HG02981 (cell line): Measurements from ENCODE around the gene TMPRSS12.
"Not testable (repeated sequence)": the region's sequence is repeated elsewhere in the genome, so short reads cannot be mapped to it uniquely, and the experiment has no call there.

ENCODE experiments used
- ATAC-seq: cut with Tn5 transposase; IDR thresholded peaks from one replicate; pipeline ENCODE4 v1.9.1; 2021; ENCODE audit warnings: mild to moderate bottlenecking, moderate library complexity; ENCODE audit not compliant: unreplicated experiment

The TMPRSS12 gene

DNA sequence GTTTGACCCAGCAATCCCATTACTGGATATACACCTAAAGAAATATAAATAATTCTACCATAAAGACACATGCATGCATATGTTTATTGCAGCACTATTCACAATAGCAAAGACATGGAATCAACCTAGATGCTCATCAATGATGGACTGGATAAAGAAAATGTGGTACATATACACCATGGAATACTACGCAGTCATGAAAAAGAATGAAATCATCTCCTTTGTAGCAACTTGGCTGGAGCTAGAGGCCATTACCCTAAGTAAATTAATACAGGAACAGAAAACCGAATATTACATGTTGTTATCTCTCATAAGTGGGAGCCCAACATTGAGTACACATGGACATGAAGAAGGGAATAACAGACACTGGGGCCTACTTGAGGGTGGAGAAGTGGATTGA lies 13.0 kb downstream of the TMPRSS12 start:
- not testable (repeated sequence) for ATAC-seq

DNA sequence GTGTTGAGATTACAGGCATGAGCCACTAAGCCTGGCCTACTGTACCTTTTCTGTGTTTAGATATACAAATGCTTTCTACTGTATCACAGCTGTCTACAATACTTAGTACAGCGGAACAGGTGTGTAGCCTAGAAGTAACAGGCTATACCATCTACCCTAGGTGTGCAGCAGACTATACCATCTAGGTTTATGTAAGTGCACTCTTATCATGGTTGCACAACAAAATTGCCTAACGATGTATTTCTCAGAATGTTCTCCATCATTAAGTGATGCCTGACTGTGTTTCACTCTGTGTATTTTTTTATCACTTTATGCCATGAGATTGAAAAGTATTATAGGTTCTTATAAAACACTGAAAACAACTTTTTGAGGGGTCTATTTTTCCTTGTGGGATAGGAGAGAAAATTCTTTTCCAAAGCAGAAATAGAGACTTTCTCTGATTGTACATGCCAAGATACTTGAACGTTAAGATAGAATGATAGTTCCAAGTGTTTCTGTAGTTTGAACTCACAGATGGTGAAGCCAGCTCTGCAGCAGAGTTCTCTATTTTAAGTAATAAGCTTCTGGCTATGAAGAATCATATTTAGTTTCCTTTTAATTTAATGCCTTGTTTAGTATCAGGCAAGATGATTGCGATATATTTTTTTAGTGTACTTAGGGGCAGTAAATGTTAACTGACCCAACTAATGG lies 17.0 kb downstream of the TMPRSS12 start:
- ATAC-seq: no peak

GRCh38 chr12:50862316-50862715 lies 19.6 kb downstream of the TMPRSS12 start:
- ATAC-seq: no peak

- ATAC-seq: no peak
Observed at GRCh38 chr12:50865266-50865665, 22.5 kb downstream of the TMPRSS12 start.

DNA sequence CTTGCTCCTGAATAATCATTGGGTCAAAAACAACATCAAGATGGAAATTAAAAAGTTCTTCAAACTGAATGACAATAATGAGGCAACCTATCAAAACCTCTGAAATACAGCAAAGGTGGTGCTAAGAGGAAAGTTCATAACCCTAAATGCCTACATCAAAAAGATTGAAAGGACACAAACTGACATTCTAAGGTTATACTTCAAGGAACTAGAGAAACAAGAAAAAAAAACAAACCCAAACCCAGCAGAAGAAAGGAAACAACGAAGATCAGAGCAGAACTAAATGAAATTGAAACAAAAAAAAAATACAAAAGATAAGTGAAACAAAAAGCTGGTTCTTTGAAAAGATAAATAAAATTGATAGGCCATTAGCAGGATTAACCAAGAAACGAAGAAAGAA lies 26.2 kb downstream of the TMPRSS12 start:
- ATAC-seq: not testable (repeated sequence)

GRCh38 chr12:50882563-50882962 lies 39.8 kb downstream of the TMPRSS12 start:
- no peak for ATAC-seq

GRCh38 chr12:50887191-50887590 lies 44.5 kb downstream of the TMPRSS12 start:
- no peak for ATAC-seq

- no peak for ATAC-seq
Observed at GRCh38 chr12:50888666-50889065, 45.9 kb downstream of the TMPRSS12 start.

GRCh38 chr12:50894241-50894640 lies 51.5 kb downstream of the TMPRSS12 start:
- ATAC-seq: no peak

DNA sequence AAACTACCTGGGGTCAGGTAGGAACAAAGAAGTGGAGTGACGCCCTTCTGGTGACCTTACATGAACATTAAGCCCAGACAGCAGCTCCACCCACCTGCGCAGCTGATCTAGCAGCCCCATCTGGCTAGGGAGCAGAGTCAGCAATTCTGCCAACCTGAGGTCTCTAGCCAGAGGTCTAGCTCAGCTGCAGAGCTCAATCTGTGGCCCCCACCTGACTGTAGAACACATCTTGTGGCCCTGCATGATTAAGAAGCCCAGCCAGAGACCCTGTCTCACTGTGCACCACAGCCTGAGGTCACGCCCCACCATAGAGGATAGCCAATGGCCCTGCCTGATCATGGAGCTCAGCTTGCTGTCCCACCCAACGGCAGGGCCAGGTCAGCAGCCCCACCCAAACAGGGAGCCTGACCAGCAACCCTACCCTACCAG lies 59.0 kb downstream of the TMPRSS12 start:
- no peak for ATAC-seq

DNA sequence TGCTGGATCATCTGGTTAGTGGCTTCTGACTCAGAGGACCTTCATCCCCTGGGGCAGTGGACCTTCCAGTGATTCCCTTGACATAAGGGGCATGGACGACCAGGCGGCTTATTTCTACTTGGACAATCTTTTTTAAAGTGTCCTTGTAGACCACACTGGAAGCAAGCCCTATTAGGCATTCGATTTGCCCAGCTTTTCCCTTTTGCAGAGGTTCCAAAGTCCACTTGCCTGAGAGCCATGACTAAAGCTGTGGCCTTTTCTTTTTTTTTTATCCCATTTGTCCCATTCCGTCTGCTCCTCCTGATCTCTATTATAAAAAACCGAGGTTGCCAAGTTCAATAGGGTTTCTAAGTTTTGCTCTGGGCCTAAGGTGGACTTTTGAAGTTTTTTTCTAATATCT lies 65.8 kb downstream of the TMPRSS12 start:
- not testable (repeated sequence) for ATAC-seq

DNA sequence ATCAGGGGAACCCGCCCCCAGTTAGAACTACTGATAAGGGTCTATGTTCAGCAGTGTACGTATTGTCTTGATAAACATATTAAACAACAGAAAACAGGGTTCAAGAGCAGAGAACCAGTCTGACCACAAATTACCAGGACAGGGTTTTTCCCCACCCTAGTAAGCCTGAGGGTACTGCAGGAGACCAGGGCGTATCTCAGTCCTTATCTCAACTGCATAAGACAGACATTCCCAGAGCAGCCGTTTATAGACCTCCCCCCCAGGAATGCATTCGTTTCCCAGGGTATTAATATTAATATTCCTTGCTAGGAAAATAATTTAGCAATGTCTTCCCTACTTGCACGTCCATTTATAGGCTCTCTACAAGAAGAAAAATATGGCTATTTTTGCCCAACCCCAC lies 69.6 kb downstream of the TMPRSS12 start:
- not testable (repeated sequence) for ATAC-seq

DNA sequence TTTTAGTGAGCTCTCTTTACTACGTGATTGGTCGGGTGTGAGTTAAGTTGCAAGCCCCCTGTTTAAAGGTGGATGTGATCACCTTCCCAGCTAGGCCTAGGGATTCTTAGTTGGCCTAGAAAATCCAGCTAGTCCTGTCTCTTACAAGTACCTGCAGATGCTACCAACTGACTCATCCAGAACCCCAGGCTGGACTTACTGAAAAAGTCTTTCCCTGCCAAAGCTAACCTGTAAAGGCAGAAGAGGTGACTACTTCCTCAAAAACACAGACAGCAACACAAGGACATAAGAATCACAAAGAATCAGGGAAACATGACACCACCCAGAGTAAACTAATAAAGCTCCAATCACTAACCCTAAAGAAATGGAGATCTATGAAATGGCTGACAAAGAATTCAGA lies 70.5 kb downstream of the TMPRSS12 start:
- no peak for ATAC-seq

DNA sequence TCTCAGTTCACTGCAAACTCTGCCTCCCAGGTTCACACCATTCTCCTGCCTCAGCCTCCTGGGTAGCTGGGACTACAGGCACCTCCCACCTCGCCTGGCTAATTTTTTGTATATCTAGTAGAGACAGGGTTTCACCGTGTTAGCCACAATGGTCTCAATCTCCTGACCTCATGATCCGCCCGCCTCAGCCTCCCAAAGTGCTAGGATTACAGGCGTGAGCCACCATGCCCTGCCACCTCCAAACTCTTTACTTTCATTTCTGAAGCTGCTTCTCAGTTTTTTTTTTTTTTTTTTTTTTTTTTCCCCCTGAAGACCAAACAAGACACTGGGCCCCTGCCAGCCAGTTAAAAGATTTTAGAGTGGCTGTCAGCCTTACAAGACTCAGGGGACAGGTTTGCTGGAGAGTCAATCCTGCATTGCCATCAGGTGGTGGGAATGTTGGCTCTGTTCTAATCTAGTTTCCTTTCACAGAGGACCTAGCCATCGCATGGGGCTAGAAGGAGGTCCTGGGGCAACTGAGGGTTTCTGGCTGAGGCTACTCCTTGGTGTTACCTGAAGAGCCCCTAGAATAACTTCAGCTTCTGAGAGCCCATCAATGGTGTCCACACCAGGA lies 72.3 kb downstream of the TMPRSS12 start:
- ATAC-seq: no peak

DNA sequence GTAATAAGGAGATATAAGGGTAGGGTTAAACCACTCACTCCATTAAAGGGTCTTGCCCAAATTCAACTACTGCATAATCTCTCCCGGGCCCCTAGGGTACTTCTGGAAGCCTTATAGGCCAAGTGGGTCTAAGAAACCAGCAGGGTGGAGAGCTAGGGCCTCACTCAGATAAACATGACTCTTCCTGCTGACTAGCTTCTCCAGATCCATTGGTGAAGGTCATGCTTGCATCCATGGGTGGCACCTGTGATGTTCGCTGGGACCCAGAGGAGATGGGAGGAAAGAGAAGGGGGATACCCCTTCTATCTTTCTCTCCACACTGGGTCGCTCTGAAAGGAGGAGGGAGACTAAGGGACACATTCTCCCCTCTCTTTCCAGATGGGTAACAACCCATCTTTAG lies 73.6 kb downstream of the TMPRSS12 start:
- no peak for ATAC-seq

GRCh38 chr12:50918584-50919316 lies 76.0 kb downstream of the TMPRSS12 start:
- ATAC-seq: no peak

DNA sequence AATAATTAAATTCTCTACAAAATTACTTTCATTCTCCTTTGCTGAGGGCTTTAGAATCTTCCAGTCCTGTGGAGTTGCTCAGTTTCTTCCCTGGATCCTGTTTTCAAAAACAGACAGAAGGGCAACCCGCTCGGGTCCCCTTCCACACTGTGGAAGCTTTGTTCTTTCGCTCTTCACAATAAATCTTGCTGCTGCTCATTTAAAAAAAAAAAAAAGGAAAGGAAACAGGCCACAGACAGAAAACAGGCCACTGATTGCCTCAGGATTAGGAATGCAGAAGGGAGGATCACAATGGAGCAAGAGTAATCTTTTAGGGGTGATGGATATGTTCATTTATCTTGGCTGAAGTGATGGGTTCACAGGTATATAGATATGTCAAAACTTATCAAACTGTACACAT lies 80.1 kb downstream of the TMPRSS12 start:
- no peak for ATAC-seq

GRCh38 chr12:50923361-50924130 lies 80.8 kb downstream of the TMPRSS12 start:
- ATAC-seq: no peak

DNA sequence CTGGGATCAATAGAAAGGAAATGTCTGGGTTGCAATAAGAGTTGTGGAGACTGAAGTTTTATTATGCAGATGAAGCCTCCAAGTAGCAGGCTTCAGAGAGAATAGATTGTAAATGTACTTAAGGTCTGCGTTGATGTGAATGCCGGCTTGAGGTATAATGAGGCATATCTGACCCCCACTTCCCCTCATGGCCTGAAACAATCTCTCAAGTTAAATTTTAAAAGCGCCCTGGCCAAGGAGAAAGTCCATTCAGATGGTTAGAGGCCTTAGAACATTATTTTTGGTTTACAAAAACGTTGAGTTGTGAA lies 81.4 kb downstream of the TMPRSS12 start:
- no peak for ATAC-seq

GRCh38 chr12:50924439-50925341 lies 82.0 kb downstream of the TMPRSS12 start:
- peak; percentile 80 for ATAC-seq

DNA sequence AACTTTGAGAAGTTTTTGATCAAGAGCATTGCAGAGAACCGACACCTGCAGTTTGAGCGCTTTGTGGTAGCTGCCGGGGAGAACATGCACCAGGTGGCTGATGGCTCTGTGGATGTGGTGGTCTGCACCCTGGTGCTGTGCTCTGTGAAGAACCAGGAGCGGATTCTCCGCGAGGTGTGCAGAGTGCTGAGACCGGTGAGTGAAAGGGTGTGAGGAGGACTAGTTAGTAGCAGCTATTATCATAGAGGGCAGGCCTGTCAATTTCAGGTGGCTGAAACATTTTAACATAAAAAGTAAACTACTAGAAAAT lies 82.6 kb downstream of the TMPRSS12 start:
- no peak for ATAC-seq
